ENCODE data around the gene NATD1. TPM values are rescaled to one million over a fixed set of nuclear protein-coding genes. Genes with fewer than 3 reads are reported as not detected.
"Not testable (repeated sequence)": the region's sequence is repeated elsewhere in the genome, so short reads cannot be mapped to it uniquely, and the experiment has no call there.

The NATD1 gene
- polyA plus RNA-seq, 1 donor: 11.2 TPM

GRCh38 chr17:21247552-21248258 is 5.5 kb downstream of the NATD1 start:
- no peak for DNase-seq

GRCh38 chr17:21246698-21247097 is 6.5 kb downstream of the NATD1 start:
- DNase-seq: no peak

- DNase-seq: no peak
These were observed 7.5 kb downstream of the NATD1 start for GRCh38 chr17:21245639-21246084.

- no peak for DNase-seq
These were observed 9.5 kb downstream of the NATD1 start for GRCh38 chr17:21243516-21244303.

- DNase-seq: no peak
These were observed 10.3 kb downstream of the NATD1 start for GRCh38 chr17:21242780-21243515.

- no peak for DNase-seq
These were observed 11.0 kb downstream of the NATD1 start for GRCh38 chr17:21242026-21242697.

GRCh38 chr17:21241564-21241963 is 11.6 kb downstream of the NATD1 start:
- no peak for DNase-seq

GRCh38 chr17:21240369-21241055 is 12.7 kb downstream of the NATD1 start:
- no peak for DNase-seq

- DNase-seq: no peak
These were observed 13.4 kb downstream of the NATD1 start for GRCh38 chr17:21239680-21240368.

- no peak for DNase-seq
These were observed 17.3 kb downstream of the NATD1 start for GRCh38 chr17:21235921-21236320.

GRCh38 chr17:21233581-21234347 is 19.4 kb downstream of the NATD1 start:
- DNase-seq: no peak

GRCh38 chr17:21232033-21232749 is 21.0 kb downstream of the NATD1 start:
- DNase-seq: no peak

GRCh38 chr17:21231533-21231932 is 21.7 kb downstream of the NATD1 start:
- no peak for DNase-seq

- no peak for DNase-seq
These were observed 24.4 kb downstream of the NATD1 start for GRCh38 chr17:21228845-21229244.

- DNase-seq: no peak
These were observed 25.1 kb downstream of the NATD1 start for GRCh38 chr17:21228111-21228510.

- DNase-seq: not testable (repeated sequence)
These were observed 25.9 kb downstream of the NATD1 start for GRCh38 chr17:21227277-21227676.

GRCh38 chr17:21223086-21223485 is 30.1 kb downstream of the NATD1 start:
- DNase-seq: no peak

- DNase-seq: no peak
These were observed 34.3 kb downstream of the NATD1 start for GRCh38 chr17:21218831-21219380.

- DNase-seq: no peak
These were observed 35.1 kb downstream of the NATD1 start for GRCh38 chr17:21218101-21218500.

Measured in left kidney (tissue), 2 donors.